ENCODE measurements around the gene DNAJC16.

- TF ChIP-seq CTCF (IDR thresholded peaks at IDR 0.05) (no peak), POLR2A (IDR thresholded peaks at IDR 0.05) (no peak), POLR2AphosphoS5 (IDR thresholded peaks at IDR 0.05) (no peak)
These were observed 30.4 kb downstream of the DNAJC16 start for GRCh38 chr1:15557008-15557407.

All from sigmoid colon (tissue), 4 donors.